PFSK-1 (cell line): ENCODE results near the gene AP2B1.

Source experiments
- FOXP2 ChIP-seq: optimal IDR thresholded peaks from 2 replicates; pipeline ENCODE3; 2011; ENCODE audit warnings: borderline replicate concordance, control low read depth, inconsistent platforms; ENCODE audit not compliant: insufficient read depth; ENCODE audit errors: extremely low read length, extremely low read depth
- POLR2AphosphoS5 ChIP-seq: IDR thresholded peaks from 2 replicates; pipeline ENCODE4 v1.6.1; 2012; ENCODE audit warnings: low read depth, mild to moderate bottlenecking, control low read depth, low read length, moderate library complexity
- SIN3A ChIP-seq: IDR thresholded peaks from 2 replicates; pipeline ENCODE4 v1.6.1; 2012; ENCODE audit warnings: mild to moderate bottlenecking, low read length, moderate library complexity, borderline replicate concordance; ENCODE audit not compliant: insufficient read depth
- TAF1 ChIP-seq: IDR thresholded peaks from 2 replicates; pipeline ENCODE4 v1.6.1; 2012; ENCODE audit warnings: low read length, control low read depth, borderline replicate concordance; ENCODE audit not compliant: insufficient read depth
- TF ChIP-seq, protein P1 (sequence below), 2 experiments: IDR thresholded peaks; 2 replicates each; pipeline versions ENCODE4 v1.6.1 to v1.8.0; 2011 to 2012; ENCODE audit warnings: low read depth in 2 of 2, low read length in 2 of 2, control low read depth in 1 of 2, inconsistent platforms in 1 of 2, mild to moderate bottlenecking in 1 of 2, moderate library complexity in 1 of 2; ENCODE audit not compliant: insufficient read depth in 1 of 2

DNA sequence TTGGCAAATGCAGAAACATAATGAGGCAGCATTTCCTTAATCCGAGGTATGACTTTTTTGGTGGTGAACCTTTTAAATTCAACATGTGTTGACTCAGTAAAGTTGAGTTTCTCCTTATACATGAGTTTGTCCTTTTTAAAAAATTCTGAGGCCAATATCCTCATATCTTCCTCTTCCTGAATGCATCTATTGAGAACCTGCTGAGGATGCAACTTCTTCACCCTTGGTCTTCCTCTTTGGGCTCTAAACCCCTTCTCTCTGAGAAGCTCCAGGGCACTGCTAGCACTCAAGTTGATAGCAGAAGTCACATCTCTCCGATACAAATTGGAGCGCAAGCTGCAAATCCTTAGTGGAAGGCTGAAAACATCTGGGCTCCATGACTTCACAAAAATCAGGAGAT, 29.8 kb upstream of the AP2B1 start:
- TF ChIP-seq, protein P1, sequence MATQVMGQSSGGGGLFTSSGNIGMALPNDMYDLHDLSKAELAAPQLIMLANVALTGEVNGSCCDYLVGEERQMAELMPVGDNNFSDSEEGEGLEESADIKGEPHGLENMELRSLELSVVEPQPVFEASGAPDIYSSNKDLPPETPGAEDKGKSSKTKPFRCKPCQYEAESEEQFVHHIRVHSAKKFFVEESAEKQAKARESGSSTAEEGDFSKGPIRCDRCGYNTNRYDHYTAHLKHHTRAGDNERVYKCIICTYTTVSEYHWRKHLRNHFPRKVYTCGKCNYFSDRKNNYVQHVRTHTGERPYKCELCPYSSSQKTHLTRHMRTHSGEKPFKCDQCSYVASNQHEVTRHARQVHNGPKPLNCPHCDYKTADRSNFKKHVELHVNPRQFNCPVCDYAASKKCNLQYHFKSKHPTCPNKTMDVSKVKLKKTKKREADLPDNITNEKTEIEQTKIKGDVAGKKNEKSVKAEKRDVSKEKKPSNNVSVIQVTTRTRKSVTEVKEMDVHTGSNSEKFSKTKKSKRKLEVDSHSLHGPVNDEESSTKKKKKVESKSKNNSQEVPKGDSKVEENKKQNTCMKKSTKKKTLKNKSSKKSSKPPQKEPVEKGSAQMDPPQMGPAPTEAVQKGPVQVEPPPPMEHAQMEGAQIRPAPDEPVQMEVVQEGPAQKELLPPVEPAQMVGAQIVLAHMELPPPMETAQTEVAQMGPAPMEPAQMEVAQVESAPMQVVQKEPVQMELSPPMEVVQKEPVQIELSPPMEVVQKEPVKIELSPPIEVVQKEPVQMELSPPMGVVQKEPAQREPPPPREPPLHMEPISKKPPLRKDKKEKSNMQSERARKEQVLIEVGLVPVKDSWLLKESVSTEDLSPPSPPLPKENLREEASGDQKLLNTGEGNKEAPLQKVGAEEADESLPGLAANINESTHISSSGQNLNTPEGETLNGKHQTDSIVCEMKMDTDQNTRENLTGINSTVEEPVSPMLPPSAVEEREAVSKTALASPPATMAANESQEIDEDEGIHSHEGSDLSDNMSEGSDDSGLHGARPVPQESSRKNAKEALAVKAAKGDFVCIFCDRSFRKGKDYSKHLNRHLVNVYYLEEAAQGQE (IDR thresholded peaks at IDR 0.05; ENCODE audit: insufficient read depth in 1 of 2, low read depth in 2 of 2, low read length in 2 of 2), result no peak
- no peak for TF ChIP-seq POLR2AphosphoS5
- TF ChIP-seq TAF1, result no peak
- no peak for TF ChIP-seq FOXP2
- no peak for TF ChIP-seq SIN3A
